ENCODE data around the gene RIC1. TPM values are rescaled to one million over a fixed set of nuclear protein-coding genes. Genes with fewer than 3 reads are reported as not detected.

The RIC1 gene
- total and polyA plus RNA-seq, 9 of the 15 experiments (the other 6 are each of a cell fraction or from before 2014, with no cell fraction given), result 3.2 to 25.8 (median 15.0) TPM

DNA sequence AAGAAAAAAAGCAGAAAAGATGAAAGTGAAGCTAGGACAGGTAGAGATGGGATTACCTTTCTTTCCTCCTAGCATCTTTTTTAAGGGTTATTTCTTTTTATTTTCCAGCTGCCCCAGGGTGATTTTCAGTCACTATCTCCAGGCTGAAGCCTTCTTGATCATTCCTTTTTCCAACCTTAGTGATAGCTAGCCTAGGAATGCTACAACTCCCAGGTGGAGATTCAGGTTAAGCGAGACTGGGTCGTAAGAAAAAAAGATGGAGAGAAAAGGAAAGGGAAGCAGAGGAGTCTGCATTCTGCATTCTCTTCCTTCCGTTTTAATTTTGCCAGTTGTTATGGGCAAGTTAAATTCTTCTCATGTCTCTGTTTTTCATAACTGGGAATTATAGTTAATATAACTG is 36.7 kb upstream of the RIC1 start:
- DNase-seq (ENCODE audit: extremely low read depth in 1 of 4, low spot score in 3 of 4) (no peak), FAIRE-seq (no peak), ATAC-seq (no peak)
- in situ Hi-C loops (cut with MboI), result loop anchor here (5.0 to 25.0 kb wide), 3 partner anchors 150 to 837 kb away; partner anchors contain the start of gene INSL6
- no peak overlapping the region for H3K27ac ChIP-seq (ENCODE audit: extremely low read depth, low read depth, low read length)
- BruUV-seq (replicated peaks), result no TSS peak
- TF ChIP-seq ESRRA (IDR thresholded peaks at IDR 0.05; ENCODE audit: borderline replicate concordance, low read depth) (no peak), RBM25 (IDR thresholded peaks at IDR 0.05; ENCODE audit: low read depth, low read length, severe bottlenecking) (no peak)
- CTCF ChIA-PET (ENCODE audit: low intra/inter-chr PET ratio), result no interaction called here
- intact Hi-C loops (cut with micrococcal nuclease), result loop anchor here (10.0 kb wide), 1 partner anchor 837 kb away; no protein-coding TSS in a partner anchor
- no peak overlapping the region for H2AFZ ChIP-seq (ENCODE audit: low read depth, low read length)
- POLR2A ChIA-PET, result no interaction called here
- H3K79me2 ChIP-seq (ENCODE audit: control insufficient read depth, insufficient read depth, low read length), result no peaks in the 10 kb centered on the region
- WGBS (ENCODE audit: insufficient coverage, low coverage, missing lambda C conversion rate), result 8% methylated on average over 3 of the region's 3 CpGs
- H3K4me2 ChIP-seq (ENCODE audit: insufficient read depth, low read length), result no peak overlapping the region
- H3K27me3 ChIP-seq (ENCODE audit: control insufficient read depth in 2 of 2, insufficient read depth in 2 of 2, low read length in 2 of 2), result no peaks in the 10 kb centered on the region
- H3K9me3 ChIP-seq (replicated peaks; ENCODE audit: control insufficient read depth, insufficient read depth, low read depth, low read length), result no peaks in the 10 kb centered on the region
- H3K4me3 ChIP-seq, result no peak overlapping the region
- no peaks in the 10 kb centered on the region for H3K4me1 ChIP-seq (replicated peaks in 1 of 2; ENCODE audit: control insufficient read depth in 2 of 2, insufficient read depth in 2 of 2, low read length in 2 of 2)
- H3K9ac ChIP-seq (ENCODE audit: insufficient read depth in 1 of 2, low read depth in 2 of 2, low read length in 2 of 2), result no peak overlapping the region
- H3K9me1 ChIP-seq (ENCODE audit: control insufficient read depth, insufficient read depth, low read length), result no peaks in the 10 kb centered on the region
- no peaks in the 10 kb centered on the region for H4K20me1 ChIP-seq (replicated peaks; ENCODE audit: control insufficient read depth, insufficient read depth, low read length)
- H3K36me3 ChIP-seq (ENCODE audit: control insufficient read depth, insufficient read depth, low read length), result no peaks in the 10 kb centered on the region

DNA sequence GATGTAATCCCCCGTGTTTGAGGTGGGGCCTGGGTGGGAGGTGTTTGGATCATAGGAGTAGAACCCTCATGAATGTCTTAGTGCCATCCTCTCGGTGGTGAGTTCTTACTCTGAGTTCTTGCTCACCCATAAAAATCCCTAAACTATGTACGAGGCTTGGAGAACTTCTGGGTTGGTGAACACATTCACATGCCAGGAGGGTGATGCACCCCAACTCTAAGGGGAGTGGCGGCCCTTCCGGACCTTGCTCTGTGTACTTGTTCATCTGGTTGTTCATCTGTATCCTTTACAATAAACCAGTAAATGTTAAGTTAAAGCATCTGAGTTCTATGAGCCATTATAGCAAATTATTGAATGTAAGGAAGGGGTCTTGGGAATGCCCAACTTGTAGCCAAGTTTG is 36.0 kb upstream of the RIC1 start:
- Histone ChIP-seq H4K20me1 (replicated peaks; ENCODE audit: control insufficient read depth, insufficient read depth, low read length) (no peaks in the 10 kb centered on the region), H3K36me3 (ENCODE audit: control insufficient read depth, insufficient read depth, low read length) (no peaks in the 10 kb centered on the region), H3K4me2 (ENCODE audit: insufficient read depth, low read length) (no peak overlapping the region), H3K27ac (ENCODE audit: extremely low read depth, low read depth, low read length) (no peak overlapping the region), H3K27me3 (ENCODE audit: control insufficient read depth in 2 of 2, insufficient read depth in 2 of 2, low read length in 2 of 2) (no peaks in the 10 kb centered on the region), H3K9me1 (ENCODE audit: control insufficient read depth, insufficient read depth, low read length) (no peaks in the 10 kb centered on the region), H2AFZ (ENCODE audit: low read depth, low read length) (no peak overlapping the region), H3K9ac (ENCODE audit: insufficient read depth in 1 of 2, low read depth in 2 of 2, low read length in 2 of 2) (no peak overlapping the region), H3K4me1 (replicated peaks in 1 of 2; ENCODE audit: control insufficient read depth in 2 of 2, insufficient read depth in 2 of 2, low read length in 2 of 2) (no peaks in the 10 kb centered on the region), H3K79me2 (ENCODE audit: control insufficient read depth, insufficient read depth, low read length) (no peaks in the 10 kb centered on the region), H3K9me3 (replicated peaks; ENCODE audit: control insufficient read depth, insufficient read depth, low read depth, low read length) (no peaks in the 10 kb centered on the region), H3K4me3 (no peak overlapping the region)
- WGBS (ENCODE audit: insufficient coverage, low coverage, missing lambda C conversion rate), result 11% methylated on average over 5 of the region's 5 CpGs
- in situ Hi-C loops (cut with MboI) (loop anchor here (5.0 to 25.0 kb wide), 3 partner anchors 151 to 838 kb away; partner anchors contain the start of gene INSL6), intact Hi-C loops (cut with micrococcal nuclease) (loop anchor here (10.0 kb wide), 1 partner anchor 838 kb away; no protein-coding TSS in a partner anchor)
- DNase-seq (ENCODE audit: extremely low read depth in 1 of 4, low spot score in 3 of 4) (no peak), FAIRE-seq (no peak), ATAC-seq (no peak)
- POLR2A ChIA-PET, result no interaction called here
- BruUV-seq (replicated peaks), result no TSS peak
- CTCF ChIA-PET (ENCODE audit: low intra/inter-chr PET ratio), result no interaction called here
- TF ChIP-seq KHSRP (IDR thresholded peaks at IDR 0.05), result no peak
- TF ChIP-seq, protein P1, sequence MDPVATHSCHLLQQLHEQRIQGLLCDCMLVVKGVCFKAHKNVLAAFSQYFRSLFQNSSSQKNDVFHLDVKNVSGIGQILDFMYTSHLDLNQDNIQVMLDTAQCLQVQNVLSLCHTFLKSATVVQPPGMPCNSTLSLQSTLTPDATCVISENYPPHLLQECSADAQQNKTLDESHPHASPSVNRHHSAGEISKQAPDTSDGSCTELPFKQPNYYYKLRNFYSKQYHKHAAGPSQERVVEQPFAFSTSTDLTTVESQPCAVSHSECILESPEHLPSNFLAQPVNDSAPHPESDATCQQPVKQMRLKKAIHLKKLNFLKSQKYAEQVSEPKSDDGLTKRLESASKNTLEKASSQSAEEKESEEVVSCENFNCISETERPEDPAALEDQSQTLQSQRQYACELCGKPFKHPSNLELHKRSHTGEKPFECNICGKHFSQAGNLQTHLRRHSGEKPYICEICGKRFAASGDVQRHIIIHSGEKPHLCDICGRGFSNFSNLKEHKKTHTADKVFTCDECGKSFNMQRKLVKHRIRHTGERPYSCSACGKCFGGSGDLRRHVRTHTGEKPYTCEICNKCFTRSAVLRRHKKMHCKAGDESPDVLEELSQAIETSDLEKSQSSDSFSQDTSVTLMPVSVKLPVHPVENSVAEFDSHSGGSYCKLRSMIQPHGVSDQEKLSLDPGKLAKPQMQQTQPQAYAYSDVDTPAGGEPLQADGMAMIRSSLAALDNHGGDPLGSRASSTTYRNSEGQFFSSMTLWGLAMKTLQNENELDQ (CRISPR knock-in tag; IDR thresholded peaks at IDR 0.05; ENCODE audit: borderline replicate concordance), result no peak
- TF ChIP-seq POU5F1 (IDR thresholded peaks at IDR 0.05; ENCODE audit: borderline replicate concordance, low read depth, low read length, partially characterized antibody), result no peak
- no peak for TF ChIP-seq EGR1 (conservative IDR thresholded peaks at IDR 0.05)
- TF ChIP-seq MCM7 (IDR thresholded peaks at IDR 0.05), result no peak
- no peak for TF ChIP-seq ZNF23 (CRISPR knock-in tag; IDR thresholded peaks at IDR 0.05)
- TF ChIP-seq ESRRB (CRISPR knock-in tag; IDR thresholded peaks at IDR 0.05; ENCODE audit: borderline replicate concordance), result no peak
- no peak for TF ChIP-seq NR2C1 (IDR thresholded peaks at IDR 0.05)
- no peak for TF ChIP-seq NR2C1 (tag; IDR thresholded peaks at IDR 0.05)
- TF ChIP-seq PCBP1 (IDR thresholded peaks at IDR 0.05; ENCODE audit: low read depth, low read length, poor library complexity, severe bottlenecking), result no peak
- no peak for TF ChIP-seq MAFK (IDR thresholded peaks at IDR 0.05; ENCODE audit: low read length)
- TF ChIP-seq DACH1 (IDR thresholded peaks at IDR 0.05; ENCODE audit: partially characterized antibody), result no peak
- no peak for TF ChIP-seq ZNF644 (tag; IDR thresholded peaks at IDR 0.05; ENCODE audit: low read depth)
- no peak for TF ChIP-seq CTBP1 (IDR thresholded peaks at IDR 0.05; ENCODE audit: borderline replicate concordance)
- TF ChIP-seq ILF3 (IDR thresholded peaks at IDR 0.05; ENCODE audit: borderline replicate concordance), result no peak
